GM18858 (cell line): Measurements from ENCODE around the gene LGMN.
A peak's percentile ranks its signal among the peaks of the same experiment; 100 is the strongest.
"Not testable (repeated sequence)": the region's sequence is repeated elsewhere in the genome, so short reads cannot be mapped to it uniquely, and the experiment has no call there.

Experiments
- ATAC-seq: cut with Tn5 transposase; IDR thresholded peaks from one replicate; pipeline ENCODE4 v1.9.1; 2021; ENCODE audit not compliant: unreplicated experiment

LGMN gene

DNA sequence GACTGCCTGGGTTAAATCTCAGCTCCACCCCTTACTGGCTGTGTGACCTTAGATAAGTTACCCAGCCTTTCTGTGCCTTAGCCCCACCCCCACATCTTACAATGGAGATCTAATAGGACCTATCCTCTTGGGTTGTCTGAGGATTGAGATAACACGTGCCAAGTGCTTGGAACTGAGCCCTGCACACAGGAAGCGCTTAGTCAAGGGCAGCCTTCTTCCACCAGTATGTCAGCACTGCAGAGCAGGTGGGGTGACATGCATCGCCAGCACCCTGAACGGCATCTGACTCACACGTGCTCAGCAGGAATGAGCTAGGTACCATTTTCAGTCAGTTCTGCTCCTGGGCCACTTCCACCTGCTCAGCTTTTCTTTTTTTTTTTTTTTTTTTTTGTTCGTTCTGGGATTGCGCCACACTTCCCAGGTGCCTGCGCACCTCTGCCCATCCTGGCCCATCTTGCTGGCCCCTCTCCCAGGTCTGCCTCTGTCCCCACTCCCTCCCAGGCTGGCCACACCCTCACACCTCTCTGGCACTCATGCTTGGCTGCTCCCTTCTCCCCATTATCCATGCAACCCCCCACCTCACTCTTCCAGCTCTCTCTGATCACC lies 19.6 kb downstream of the LGMN start:
- ATAC-seq = peak; percentile 55

DNA sequence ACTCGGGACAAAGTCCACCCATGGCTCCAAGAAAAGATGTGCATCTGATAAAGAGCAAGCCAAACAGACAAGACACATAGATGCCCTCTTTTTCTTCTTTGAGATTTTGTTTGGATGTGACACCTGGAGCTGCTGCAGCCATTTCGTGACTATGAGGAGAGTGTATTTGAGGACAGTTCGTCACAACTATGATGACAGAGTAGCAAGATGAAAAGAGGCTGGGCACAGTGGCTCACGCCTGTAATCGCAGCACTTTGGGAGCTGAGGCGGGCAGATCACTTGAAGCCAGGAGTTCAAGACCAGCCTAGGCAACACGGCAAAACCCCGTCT lies 21.5 kb downstream of the LGMN start:
- no peak for ATAC-seq

DNA sequence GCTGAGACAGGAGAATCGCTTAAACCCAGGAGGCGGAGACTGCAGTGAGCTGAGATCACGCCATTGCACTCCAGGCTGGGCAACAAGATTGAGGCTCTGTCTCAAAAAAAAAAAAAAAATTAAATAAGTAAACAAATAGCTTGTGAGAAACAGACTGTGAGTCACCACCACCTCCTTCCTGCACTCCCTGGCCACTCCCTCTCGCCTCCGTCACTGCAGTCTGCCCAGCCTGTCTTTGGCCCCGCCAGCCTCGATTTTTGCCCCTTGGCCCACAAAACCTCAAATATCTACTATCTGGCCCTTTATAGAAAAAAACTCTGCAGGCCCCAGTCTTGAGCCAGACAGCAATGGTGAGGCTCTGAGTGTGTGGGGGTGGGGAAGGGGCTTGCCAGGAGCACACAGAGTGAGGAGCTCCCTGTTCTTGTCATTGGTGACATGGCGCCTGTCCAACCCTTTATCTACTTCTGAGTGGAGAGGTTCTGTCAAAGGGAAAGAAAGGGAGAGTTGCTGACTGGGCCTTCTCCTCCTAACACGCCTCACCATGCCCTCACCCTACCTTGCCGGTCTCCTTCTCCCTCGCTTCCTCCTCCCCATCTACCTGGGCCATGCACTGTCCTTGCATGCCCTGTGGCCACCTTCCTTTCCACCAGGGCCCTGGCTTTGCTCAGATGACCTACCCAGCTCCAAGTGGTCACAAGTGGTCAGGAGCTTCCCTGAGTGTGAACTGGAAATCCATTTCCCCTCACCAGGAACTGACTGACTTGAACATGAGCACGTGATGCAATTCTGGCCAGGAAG lies 22.1 kb downstream of the LGMN start:
- ATAC-seq = no peak

DNA sequence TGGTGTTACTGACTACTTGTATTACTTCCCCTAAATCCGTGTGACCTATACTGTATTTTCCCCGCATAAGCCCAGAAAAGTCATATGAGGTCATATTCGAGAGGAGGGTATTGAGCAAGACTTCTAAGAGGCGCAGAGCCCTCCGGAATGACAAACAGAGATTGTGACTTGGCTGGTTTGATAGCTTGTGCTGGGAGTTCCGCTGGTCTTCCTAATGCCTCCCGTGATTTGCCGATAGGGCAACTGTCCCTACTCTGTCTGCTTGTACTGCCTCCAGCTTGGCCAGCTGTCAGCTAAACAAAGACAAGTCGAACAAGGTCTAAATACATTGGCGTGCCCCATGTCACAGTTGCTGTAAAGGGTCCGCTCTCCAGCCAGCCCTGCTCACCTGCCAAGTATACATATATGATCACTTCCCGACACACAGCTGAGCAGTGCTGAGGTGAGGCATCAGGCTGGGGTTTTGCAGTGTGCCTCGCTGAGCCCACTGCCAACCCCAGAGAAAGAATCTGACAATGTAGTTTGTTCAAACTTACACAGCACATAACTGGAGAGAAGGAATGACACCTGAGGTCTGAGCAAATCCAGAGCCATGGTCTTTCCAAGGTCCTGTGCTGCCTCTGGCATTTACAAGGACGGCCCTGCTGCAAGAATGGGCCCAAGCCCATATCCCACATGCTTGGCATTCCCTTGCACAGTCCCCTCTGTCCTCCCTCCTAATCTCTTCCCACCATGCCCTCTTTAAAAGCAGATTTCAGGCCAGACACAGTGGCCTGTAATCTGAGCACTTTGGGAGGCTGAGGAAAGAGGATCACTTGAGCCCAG lies 23.7 kb downstream of the LGMN start:
- no peak for ATAC-seq

DNA sequence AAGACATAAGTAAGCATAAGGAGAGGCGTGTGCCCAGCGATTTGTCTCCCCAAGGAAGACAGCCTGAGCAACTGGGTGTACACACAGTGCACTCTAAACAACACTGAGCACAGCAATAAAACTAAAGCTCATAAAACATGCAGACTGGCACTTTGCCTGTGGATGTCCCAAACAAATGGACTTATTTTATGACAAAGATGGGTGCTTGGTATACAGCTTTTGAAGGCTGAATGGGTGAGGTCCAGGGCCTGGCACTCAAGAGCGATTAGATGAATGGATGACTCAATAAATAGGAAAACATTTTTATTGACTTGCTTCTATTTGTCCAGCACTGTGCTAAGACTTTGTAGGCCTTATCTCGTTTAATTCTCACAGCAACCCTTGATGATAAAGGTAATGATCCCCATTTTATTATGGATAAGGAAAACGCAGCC lies 28.5 kb downstream of the LGMN start:
- ATAC-seq = no peak

DNA sequence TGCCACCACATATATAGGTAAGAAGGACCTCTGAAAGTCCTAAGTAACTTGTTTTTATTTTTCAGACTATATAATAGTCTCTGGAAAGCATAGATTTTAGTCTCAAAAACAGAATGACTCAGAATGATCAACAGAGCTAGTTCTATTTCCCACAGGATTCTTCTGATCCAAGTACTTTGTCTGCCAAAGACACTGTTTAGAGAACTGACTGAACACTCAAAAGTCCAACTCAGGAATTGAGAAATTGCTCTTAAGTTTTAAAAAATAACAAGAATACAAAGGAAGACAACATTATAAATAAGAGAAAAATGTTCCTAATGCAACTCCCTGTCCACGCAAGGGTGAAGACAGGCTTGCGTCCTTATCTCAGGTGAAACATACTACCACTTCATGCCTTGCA lies 29.0 kb downstream of the LGMN start:
- no peak for ATAC-seq

DNA sequence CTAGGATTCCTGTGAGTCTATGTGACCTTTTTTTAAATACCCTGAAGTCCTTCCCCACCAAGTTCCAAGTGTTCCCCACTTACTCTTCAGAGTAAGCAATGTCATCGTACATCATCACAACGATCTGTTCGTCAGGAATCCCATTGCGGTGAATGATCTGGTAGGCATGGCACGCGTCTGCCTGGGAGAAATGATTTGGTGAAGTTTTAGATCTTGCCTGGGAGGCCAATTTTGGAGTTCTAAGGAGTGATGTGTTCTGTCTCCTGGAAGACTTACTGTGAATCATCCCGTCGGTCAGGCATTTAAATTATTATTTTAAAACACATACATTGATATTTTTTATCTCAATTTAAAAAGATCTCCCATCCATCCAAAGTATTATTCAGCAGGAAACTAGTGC lies 29.8 kb downstream of the LGMN start:
- no peak for ATAC-seq

DNA sequence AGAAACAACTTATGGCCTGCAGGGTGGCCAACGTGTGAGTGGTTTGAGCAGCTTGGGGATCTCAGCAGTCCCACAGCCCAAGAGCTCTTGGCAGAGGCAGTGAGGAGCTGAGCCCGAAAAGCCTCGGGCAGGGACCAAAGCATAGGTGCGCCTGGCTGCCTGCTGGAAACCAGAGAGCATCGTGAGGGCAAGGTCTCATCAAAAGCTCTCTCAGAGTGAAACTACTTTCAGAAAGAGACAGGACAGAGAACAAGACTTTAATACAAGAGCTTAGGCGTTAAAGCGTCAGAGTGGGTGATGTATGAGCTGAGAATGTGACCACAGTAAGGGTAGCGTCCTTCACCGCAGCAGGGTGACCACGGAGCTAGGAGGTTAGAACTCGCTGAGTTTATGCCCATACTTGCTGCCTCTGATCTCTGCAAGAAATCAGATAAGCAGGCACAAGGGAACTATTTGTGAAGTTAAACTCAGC lies 30.8 kb downstream of the LGMN start:
- no peak for ATAC-seq

DNA sequence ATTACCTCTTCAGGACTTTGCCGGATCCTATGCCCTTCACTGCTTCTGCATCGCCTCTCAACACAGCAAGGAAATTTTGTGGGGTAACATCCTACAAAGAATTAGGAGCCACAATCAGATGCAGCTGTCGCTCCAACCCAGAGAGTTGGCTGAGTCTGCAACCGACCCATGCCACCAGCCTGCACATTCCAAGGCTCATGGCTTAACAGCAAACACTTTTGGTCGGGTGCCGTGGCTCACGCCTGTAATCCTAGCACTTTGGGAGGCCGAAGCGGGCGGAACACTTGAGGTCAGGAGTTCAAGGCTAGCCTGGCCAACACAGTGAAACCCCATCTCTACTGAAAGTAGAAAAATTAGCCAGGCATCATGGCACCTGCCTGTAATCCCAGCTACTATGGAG lies 32.3 kb downstream of the LGMN start:
- no peak for ATAC-seq

DNA sequence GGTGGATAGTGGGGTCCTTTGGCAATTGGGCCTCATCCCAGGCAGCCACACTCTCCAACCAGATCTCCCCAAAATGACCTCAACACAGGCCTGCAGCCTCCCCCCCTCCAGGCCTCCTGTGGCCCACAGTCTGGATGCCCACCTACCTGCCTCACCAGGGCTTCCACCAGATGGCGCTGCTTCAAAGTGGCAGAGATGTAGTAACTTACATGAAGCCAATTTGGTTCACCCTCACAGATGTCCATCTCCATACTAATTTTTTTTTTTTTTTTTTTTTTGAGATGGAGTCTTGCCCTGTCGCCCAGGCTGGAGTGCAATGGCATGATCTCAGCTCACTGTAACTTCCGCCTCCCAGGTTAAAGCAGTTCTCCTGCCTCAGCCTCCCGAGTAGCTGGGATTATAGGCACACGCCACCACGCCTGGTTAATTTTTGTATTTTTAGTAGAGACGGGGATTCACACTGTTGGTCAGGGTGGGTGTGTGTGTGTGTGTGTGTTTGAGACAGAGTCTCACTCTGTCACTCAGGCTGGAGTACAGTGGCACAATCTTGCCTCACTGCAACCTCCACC lies 33.6 kb downstream of the LGMN start:
- ATAC-seq = not testable (repeated sequence)

DNA sequence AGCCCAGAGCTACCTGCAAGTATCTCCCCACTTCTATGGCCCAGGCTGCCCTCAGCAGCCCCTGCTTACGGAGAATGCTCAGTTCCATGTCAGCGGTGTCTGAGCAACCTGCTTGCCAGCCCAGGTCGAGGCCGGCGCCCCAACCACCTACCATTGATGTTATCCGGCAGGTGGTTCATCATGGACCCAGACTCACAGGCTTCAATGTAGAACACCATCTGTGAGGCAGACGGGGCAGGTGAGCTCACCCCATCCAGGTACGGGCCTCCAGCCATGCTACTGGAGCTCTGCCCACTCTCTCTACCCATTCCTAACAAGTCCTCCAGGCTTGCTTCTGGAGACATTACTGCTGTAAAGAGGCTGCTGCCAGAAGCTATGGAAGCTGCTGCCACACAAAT lies 35.8 kb downstream of the LGMN start:
- ATAC-seq = no peak

DNA sequence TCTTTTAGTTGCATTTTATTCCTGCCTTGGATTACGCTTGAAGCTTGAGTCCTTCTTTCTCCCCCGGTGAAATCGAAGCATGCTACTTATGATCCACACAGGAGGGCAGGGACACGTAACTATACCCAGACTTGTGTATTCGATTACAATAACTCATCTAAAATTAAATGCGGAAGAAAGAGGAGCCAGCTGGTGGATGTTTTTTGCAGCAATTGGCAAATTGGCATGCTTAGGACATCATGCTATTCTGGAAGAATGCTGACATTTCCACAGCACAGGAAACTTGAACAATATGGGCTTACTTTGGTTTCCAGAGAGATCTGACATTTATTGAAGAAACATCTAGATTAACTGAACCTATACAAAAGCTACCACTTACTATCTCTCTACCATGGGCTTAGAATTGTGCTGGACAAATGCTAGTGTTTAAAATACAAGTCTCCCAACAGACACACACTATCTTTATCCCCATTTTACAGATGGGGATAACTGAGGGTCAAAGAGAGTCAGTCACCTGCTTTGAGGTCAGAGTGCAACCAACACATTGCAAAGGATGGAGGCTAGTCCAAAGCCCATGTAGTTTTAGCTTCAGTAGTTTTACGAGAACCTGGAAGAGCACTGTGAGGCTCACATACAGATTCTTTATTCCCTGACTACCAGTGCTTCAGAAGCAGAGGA lies 36.3 kb downstream of the LGMN start:
- ATAC-seq = no peak

DNA sequence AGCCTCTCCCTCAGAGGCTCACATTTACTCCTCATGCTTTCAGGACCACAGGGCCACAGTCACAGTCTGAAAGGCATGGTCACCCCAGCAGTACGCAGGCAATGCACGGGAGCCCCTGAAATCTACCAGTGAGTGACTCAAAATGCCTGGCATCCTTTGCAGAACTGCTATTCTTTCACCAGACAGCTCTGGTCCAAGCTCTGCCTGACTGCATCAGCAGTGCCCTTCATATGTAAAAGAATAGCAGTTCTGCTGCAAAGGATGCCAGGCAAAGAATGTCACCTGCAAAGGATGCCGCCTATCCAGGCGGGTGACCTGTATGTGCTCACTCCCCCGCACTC lies 38.5 kb downstream of the LGMN start:
- ATAC-seq = no peak

DNA sequence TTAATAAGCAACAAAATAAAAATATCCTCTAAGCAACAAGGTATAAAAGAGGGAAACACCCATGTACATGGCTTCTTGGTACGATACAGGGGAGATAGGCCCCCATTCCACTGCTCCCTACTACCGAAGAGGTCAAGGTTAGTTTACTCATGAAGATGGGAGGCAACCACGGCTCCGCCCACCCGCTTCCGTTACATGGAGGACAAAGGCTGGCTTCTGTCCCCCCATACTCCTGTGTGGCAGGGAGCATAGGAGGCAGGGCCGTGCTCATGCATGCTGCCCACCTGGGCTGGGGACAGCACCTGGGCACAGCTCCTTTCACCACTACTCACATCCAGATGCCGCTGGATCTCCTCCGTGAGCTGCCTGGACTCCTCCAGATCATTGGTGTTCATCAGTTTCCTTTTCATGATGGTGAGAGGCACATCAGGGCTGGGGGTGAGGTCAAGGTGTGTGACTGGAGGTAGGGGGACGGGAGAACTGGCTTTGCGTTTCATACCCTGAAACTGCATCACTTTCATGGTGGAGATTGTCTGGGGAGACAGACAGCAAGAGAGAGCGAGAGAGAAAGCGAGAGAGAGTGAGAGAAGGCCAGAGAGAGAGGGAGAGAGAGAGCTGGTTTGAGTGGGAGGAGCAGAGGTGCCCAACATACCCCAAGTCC lies 39.0 kb downstream of the LGMN start:
- ATAC-seq = no peak

DNA sequence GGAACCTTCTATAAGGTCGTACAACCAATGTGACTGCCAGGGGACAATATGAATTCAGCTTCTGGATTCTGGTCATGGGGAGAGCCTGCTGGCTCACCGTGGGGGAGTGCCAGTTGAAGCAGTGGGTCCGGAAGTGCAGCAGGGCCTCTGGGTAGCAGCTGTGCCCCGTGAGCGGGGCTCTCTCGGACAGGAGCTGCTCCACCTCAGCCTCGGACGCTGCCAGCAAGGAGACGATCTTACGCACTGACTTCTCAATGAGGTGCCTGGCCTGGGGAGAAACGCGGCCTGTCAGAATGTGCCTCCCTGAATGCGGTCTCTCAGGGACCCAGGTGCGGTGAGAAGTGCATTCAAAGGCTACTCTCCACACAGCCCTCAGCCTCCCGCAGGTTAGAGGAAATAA lies 42.0 kb downstream of the LGMN start:
- no peak for ATAC-seq

DNA sequence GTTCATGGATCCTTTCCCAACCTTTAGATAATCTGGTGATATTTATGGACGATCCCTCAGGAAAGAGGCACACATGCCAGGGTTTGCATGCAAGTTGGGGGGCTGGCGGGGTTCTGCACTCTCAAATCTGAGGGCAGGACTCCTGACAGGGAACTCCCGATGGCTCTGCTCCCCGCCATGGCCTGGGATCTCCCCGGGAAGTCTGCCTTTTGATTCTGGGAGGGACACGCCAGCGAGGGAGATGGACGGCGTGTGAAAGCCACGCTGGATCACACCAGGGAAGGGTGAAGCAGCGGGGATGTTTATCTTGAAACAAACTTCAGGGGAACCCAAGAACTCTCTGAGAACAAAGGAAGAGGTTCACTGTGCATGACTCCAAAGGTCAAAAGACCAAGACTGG lies 43.6 kb downstream of the LGMN start:
- no peak for ATAC-seq

DNA sequence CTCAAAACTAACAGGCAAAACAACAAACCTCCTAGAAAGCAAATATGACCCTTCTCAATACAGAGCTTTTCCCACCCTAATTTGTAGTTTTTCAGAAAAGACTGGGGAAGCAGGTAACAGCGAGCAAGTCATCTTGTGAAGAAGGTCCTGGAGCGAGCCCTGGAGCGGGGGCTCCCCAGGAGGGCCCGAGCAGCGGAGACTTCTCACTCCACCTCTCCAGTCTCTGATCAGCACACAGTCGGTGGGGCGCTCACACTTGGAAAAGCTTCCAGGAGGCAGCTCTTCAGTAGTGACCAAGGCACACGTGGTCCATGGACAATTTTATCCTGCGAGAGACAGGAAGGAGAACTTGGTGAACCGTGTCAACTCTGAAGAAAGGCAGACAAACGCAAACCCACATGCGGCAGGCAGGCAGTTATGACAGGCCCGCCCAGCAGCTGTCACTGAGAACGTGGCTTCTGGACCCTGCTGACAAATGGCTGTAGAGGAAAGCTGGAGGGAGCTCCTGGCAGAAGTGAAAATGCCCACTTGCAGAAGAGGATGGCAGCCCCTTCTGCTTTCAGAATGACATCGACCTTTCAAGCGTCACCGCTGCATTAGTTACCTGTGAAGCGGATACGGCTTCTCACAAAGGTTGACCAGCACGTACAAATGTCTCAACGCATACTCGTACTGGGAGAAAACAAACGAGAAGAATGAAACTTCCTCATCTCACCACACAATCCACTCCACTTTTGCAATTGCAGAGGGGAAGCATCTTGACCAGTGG lies 44.2 kb downstream of the LGMN start:
- peak; percentile 87 for ATAC-seq

DNA sequence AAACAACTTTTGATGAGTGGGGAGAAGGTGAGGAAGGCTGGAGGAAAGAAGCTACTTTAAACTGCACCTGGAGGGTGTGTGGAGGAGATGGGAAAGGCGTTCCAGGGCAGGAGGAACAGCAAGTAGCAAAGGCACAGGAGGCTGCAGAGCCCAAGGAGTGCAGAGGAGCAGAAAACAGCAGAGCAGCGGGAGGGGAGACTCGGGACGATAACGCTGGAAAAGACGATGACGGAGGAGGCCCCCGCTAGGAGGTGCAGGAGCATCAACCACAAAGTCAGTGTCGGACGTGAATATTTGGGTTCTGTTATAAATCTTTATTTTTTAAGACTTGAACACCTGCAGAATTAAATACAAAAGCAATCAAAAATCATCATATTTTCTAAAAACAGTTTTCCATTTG lies 44.9 kb downstream of the LGMN start:
- ATAC-seq = no peak

DNA sequence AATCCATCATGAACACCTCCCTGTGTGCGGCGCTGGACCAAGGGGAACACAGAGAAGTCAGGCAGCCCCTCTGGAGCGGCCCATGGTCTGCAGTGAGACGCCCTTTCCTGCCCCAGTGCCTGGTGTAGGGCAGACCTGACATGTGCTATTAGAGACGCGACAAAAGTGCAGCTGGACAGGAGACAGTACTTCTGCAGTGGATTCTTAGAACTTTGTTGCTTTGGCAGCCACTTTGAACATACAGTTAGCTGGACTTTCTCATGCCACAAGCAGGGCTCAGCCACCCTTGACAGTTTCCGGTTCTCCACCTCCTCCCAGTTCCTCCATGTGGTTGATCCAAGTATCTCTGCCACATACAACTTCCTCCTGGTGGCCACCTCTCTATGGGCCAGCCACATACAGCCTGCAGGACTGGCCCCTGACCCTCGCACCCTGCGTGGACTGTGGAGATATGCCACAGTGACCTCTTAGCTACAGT lies 45.9 kb downstream of the LGMN start:
- ATAC-seq = no peak

DNA sequence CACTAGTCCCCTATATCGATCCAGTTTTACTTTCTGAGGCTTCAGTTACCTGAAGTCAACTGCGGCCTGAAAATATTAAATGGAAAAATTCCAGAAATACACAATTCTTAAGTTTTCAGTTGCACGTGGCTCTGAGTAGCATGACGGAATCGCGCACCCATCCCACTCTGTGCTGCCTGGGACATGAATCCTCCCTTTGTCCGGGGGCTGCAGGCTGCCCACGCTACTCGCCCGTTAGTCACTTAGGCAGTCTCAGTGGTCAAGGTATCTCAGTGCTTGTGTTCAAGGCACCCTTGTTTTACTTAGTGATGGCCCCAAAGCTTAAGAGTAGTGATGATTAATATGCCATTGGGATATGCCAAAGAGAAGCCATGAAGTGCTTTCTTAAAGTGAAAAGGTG lies 46.6 kb downstream of the LGMN start:
- no peak for ATAC-seq
